CD4-positive, alpha-beta T cell (primary cell): ENCODE results near the gene DNER. TPM values are rescaled to one million over a fixed set of nuclear protein-coding genes. Genes with fewer than 3 reads are reported as not detected.
"Not testable (repeated sequence)": the region's sequence is repeated elsewhere in the genome, so short reads cannot be mapped to it uniquely, and the experiment has no call there.

Experiments
- ATAC-seq: fragments of 200-7000 bp; cut with Tn5 transposase; one replicate; pipeline ENCODE4 v1.10.0; 2022; ENCODE audit warnings: mild to moderate bottlenecking; ENCODE audit not compliant: poor library complexity
- CTCF ChIA-PET: fragments of 350-600 bp; sonication (Branson Sonifier 250); formaldehyde crosslinking; loops from one replicate; lab custom pipeline; 2021; ENCODE audit warnings: antibody characterized with exemption, inconsistent platforms; lab: Charles Lee
- POLR2A ChIA-PET: fragments of 350-600 bp; sonication (Branson Sonifier 250); formaldehyde crosslinking; loops from one replicate; lab custom pipeline; 2021; ENCODE audit warnings: antibody characterized with exemption, inconsistent platforms; lab: Charles Lee
- DNase-seq, 14 experiments: peaks; one replicate each; pipeline ENCODE4 v3.0.0-alpha.2; 2013 to 2020; ENCODE audit warnings: mixed read lengths in 2 of 14
- H3K27ac ChIP-seq, 2 donors: one replicate each; pipeline versions ENCODE4 v1.5.1 to v1.7.0; 2013; ENCODE audit warnings: low read length in 2 of 2, low read depth in 1 of 2, mild to moderate bottlenecking in 1 of 2
- H3K27me3 ChIP-seq, 2 experiments: 1 replicate in 1 of 2; 2 replicates in 1 of 2; pipeline versions ENCODE4 v1.6.1 to v1.7.0; 2013; ENCODE audit warnings: low read length in 2 of 2, control low read depth in 1 of 2, mild to moderate bottlenecking in 1 of 2, moderate library complexity in 1 of 2; ENCODE audit not compliant: insufficient read depth in 2 of 2, control insufficient read depth in 1 of 2
- H3K36me3 ChIP-seq: one replicate; pipeline ENCODE4 v1.6.1; 2013; ENCODE audit warnings: low read length, control low read depth; ENCODE audit not compliant: insufficient read depth
- H3K4me1 ChIP-seq: one replicate; pipeline ENCODE4 v1.6.1; 2013; ENCODE audit warnings: low read length, control low read depth; ENCODE audit not compliant: insufficient read depth
- H3K4me3 ChIP-seq: one replicate; pipeline ENCODE4 v1.5.1; 2013; ENCODE audit warnings: mild to moderate bottlenecking, low read length, moderate library complexity
- H3K9me3 ChIP-seq, 2 experiments: 1 replicate in 1 of 2; 2 replicates in 1 of 2; pipeline versions ENCODE4 v1.6.1 to v1.7.0; 2013; ENCODE audit warnings: low read length in 2 of 2, mild to moderate bottlenecking in 2 of 2, control low read depth in 1 of 2, moderate library complexity in 1 of 2; ENCODE audit not compliant: control insufficient read depth in 1 of 2, insufficient read depth in 1 of 2
- H3K27ac Mint-ChIP-seq: one replicate; pipeline ENCODE4 v1.8.0; 2020; ENCODE audit warnings: mixed read lengths
- H3K27me3 Mint-ChIP-seq: one replicate; pipeline ENCODE4 v1.8.0; 2021; ENCODE audit warnings: mixed read lengths
- H3K36me3 Mint-ChIP-seq: one replicate; pipeline ENCODE4 v1.8.0; 2021; ENCODE audit warnings: low read depth, mixed read lengths
- H3K4me1 Mint-ChIP-seq: one replicate; pipeline ENCODE4 v1.8.0; 2021; ENCODE audit warnings: low read depth, mixed read lengths
- H3K4me3 Mint-ChIP-seq: one replicate; pipeline ENCODE4 v1.8.0; 2020; ENCODE audit warnings: mild to moderate bottlenecking, mixed read lengths
- H3K9me3 Mint-ChIP-seq: one replicate; pipeline ENCODE4 v1.8.0; 2020; ENCODE audit warnings: mixed read lengths
- CTCF ChIP-seq: fragments of 200-600 bp; IDR thresholded peaks from one replicate; pipeline ENCODE4 v1.8.0; 2022; ENCODE audit warnings: antibody characterized with exemption, mild to moderate bottlenecking
- intact Hi-C, 2 experiments: fragments of 100-400 bp; cut with DNase I in 1 of 2; cut with micrococcal nuclease in 1 of 2; formaldehyde crosslinking; loops; one replicate each; pipeline versions ENCODE4 v1.15.1 to v1.9.0; 2023 to 2025; cut with DNase I, micrococcal nuclease
- polyA plus RNA-seq, 2 donors: library from polyadenylated mRNA; unstranded; fragments of 120-200 nt; gene quantifications; one replicate each; pipeline ENCODE4 v1.2.1, GENCODE V29; 2013
- total RNA-seq, 174 experiments: library from RNA in 2 of 174; stranded (reverse) in 2 of 174; gene quantifications; one replicate each; pipeline ENCODE4 v1.2.3 and lab custom pipeline; 2021 to 2026

The DNER gene
- total RNA-seq: not detected
- polyA plus RNA-seq (2013, experiment 1 of 2): 0.03 TPM
- 0.08 TPM for polyA plus RNA-seq (2013, experiment 2 of 2)
- total RNA-seq (lab: John Stamatoyannopoulos, UW): 0 to 0.17 (median 0) reads per million in 172 experiments

GRCh38 chr2:229714080-229714735 lies at the start of gene DNER:
Gene DNER (minus strand): TSS chr2:229714555. CDS start chr2:229714423, 132 bp downstream.
- POLR2A ChIA-PET: no interaction called here
- peaks cover 20% of the 10 kb centered on the region for H3K4me1 Mint-ChIP-seq
- CTCF ChIA-PET: no interaction called here
- peaks cover 9 to 10% of the 10 kb centered on the region in 2 experiments for H3K9me3 ChIP-seq
- peaks cover 25% of the 10 kb centered on the region for H3K4me1 ChIP-seq
- no peaks in the 10 kb centered on the region for H3K36me3 Mint-ChIP-seq
- DNase-seq: peak in 13 of 14 experiments; percentile 5 to 65 (median 37)
- peak; percentile 77 for ATAC-seq
- H3K27ac Mint-ChIP-seq: no peak within 1 kb of the TSS
- H3K36me3 ChIP-seq: no peaks in the 10 kb centered on the region
- peak within 1 kb of the TSS; percentile 49 for H3K4me3 Mint-ChIP-seq
- intact Hi-C loops: no loop called here
- H3K9me3 Mint-ChIP-seq: peaks cover 3% of the 10 kb centered on the region
- H3K27me3 ChIP-seq: peaks cover 53 to 73% of the 10 kb centered on the region in 2 experiments
- no peak within 1 kb of the TSS for H3K27ac ChIP-seq
- no peak for TF ChIP-seq CTCF
- H3K27me3 Mint-ChIP-seq: peaks cover 86% of the 10 kb centered on the region
- peak within 1 kb of the TSS; percentile 28 for H3K4me3 ChIP-seq

- DNase-seq (no peak), ATAC-seq (no peak)
- H3K4me1 ChIP-seq: no peaks in the 10 kb centered on the region
- Mint-ChIP-seq H3K27me3 (no peaks in the 10 kb centered on the region), H3K27ac (no peak overlapping the region), H3K36me3 (peaks cover 33% of the 10 kb centered on the region), H3K9me3 (peaks cover 3% of the 10 kb centered on the region), H3K4me3 (no peak overlapping the region), H3K4me1 (no peaks in the 10 kb centered on the region)
- no peak overlapping the region for H3K4me3 ChIP-seq
- POLR2A ChIA-PET: no interaction called here
- H3K9me3 ChIP-seq: no peaks in the 10 kb centered on the region
- no peak for TF ChIP-seq CTCF
- no peaks in the 10 kb centered on the region for H3K27me3 ChIP-seq
- intact Hi-C loops: no loop called here
- CTCF ChIA-PET: no interaction called here
- peaks cover 32% of the 10 kb centered on the region for H3K36me3 ChIP-seq
- H3K27ac ChIP-seq: no peak overlapping the region
Measured at GRCh38 chr2:229761663-229762062, 47.3 kb upstream of the DNER start.

- H3K27ac ChIP-seq, H3K9me3 Mint-ChIP-seq, H3K27me3 Mint-ChIP-seq, H3K4me1 Mint-ChIP-seq, H3K36me3 ChIP-seq, H3K27ac Mint-ChIP-seq, H3K4me3 Mint-ChIP-seq, H3K27me3 ChIP-seq, H3K4me3 ChIP-seq, DNase-seq, POLR2A ChIA-PET, H3K36me3 Mint-ChIP-seq, CTCF ChIA-PET, H3K9me3 ChIP-seq, intact Hi-C loops, H3K4me1 ChIP-seq, ATAC-seq: not testable (repeated sequence)
Measured at GRCh38 chr2:229757462-229757861, 43.1 kb upstream of the DNER start.
